GM12892 (cell line): Measurements from ENCODE around the gene EPHA8.

Source experiments
- DNase-seq: peaks from one replicate; pipeline ENCODE4 v3.0.0; 2011; ENCODE audit not compliant: insufficient read length
- FAIRE-seq: peaks from 2 replicates; lab custom pipeline; 2011; peaks lifted over from hg19 to GRCh38; lab: Jason Lieb, UNC
- POLR2A ChIP-seq: IDR thresholded peaks from 2 replicates; pipeline ENCODE4 v1.6.1; 2011; ENCODE audit warnings: low read depth, low read length, control low read depth
- POLR2AphosphoS5 ChIP-seq: IDR thresholded peaks from 2 replicates; pipeline ENCODE4 v1.6.1; 2011; ENCODE audit warnings: low read depth, low read length, control low read depth
- TAF1 ChIP-seq: IDR thresholded peaks from 2 replicates; pipeline ENCODE4 v1.6.1; 2011; ENCODE audit warnings: low read depth, mild to moderate bottlenecking, control low read depth, low read length, borderline replicate concordance

Gene EPHA8

DNA sequence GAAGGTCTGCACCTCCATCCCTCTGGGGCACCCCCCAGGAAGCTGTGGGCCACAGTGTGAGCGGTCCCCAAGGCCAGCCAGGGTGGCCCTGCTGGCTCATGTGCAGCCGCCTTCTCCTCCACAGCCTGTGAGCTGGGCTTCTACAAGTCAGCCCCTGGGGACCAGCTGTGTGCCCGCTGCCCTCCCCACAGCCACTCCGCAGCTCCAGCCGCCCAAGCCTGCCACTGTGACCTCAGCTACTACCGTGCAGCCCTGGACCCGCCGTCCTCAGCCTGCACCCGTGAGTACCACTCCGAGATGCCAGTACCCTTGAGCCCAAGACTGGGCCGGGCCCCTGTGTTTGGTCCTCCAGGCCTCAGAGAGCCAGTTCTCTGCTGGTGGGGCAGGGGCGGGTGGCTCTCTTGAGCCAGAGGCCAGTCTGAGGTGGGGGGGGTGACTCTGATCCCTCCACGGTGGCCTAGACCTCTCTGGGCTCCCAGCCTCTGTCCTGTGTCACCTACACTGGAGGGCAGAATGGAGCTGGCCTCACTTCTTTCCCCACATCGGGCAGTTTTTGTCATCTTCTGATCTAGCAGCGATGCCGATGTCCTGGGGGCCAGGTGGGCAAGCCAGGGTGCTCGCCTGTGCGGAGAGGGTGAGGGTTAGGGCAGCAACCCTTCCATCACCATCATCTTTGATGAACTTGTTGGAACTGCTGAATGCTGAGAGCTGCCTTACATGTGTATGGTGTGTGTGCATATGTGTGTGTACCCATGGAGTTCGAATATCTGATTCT, 23.3 kb downstream of the EPHA8 start:
- no peak for FAIRE-seq
- TF ChIP-seq TAF1 (no peak), POLR2AphosphoS5 (no peak), POLR2A (no peak)
- no peak for DNase-seq

DNA sequence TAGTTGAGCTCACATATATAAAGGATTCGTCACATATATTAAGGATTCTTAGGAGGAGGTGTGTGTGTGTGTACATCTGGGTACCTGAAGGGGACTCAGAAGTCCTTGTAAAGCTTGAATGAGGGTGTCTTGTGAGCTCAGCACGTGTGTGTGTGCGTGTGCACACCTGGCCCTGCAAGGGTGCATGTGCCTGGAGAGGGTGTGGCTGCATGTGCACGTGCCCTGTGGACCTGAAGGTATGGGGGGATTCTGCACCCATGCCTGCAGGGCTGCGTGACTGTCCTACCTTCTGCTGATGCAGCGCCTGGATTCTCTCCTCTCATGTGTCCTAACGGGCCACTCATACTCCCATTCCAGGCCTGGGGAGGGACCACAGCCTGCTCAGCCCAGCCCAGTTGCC, 24.0 kb downstream of the EPHA8 start:
- FAIRE-seq: no peak
- TF ChIP-seq POLR2AphosphoS5: no peak
- no peak for TF ChIP-seq TAF1
- TF ChIP-seq POLR2A: no peak
- no peak for DNase-seq

DNA sequence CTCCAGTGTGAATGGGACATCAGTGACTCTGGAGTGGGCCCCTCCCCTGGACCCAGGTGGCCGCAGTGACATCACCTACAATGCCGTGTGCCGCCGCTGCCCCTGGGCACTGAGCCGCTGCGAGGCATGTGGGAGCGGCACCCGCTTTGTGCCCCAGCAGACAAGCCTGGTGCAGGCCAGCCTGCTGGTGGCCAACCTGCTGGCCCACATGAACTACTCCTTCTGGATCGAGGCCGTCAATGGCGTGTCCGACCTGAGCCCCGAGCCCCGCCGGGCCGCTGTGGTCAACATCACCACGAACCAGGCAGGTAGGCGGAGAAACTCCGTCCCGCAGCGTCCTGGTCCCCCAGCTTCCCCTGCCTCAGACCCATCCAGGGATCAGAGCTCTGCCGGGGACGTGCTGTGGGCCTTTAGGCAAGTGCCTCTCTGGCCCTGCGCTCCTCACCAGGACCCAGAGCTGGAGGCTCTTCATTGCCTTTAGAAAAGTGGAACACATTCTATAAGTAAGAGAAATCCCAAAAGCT, 25.7 kb downstream of the EPHA8 start:
- no peak for DNase-seq
- FAIRE-seq: no peak
- TF ChIP-seq POLR2A: no peak
- TF ChIP-seq TAF1: no peak
- TF ChIP-seq POLR2AphosphoS5: no peak

DNA sequence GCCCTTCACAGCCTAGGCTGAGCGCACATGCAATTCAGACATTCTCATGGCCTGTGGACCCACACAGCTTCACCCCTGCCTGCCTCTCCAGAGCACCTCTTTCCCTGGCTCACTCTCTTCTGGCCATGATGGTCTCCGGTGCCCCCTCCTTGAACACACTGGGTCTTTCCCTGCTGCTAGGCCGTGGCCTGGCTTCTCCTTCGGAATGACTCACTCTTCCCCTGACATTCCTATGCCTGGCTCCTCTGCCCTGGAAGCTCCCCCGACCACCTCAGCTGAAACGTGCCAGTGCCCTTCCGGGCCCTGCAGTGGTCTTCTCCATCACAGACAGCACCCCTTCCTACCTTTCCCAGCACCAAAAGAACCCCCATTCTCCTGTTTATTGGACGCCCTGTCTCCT, 28.3 kb downstream of the EPHA8 start:
- no peak for FAIRE-seq
- no peak for TF ChIP-seq POLR2A
- TF ChIP-seq TAF1: no peak
- no peak for TF ChIP-seq POLR2AphosphoS5
- no peak for DNase-seq

DNA sequence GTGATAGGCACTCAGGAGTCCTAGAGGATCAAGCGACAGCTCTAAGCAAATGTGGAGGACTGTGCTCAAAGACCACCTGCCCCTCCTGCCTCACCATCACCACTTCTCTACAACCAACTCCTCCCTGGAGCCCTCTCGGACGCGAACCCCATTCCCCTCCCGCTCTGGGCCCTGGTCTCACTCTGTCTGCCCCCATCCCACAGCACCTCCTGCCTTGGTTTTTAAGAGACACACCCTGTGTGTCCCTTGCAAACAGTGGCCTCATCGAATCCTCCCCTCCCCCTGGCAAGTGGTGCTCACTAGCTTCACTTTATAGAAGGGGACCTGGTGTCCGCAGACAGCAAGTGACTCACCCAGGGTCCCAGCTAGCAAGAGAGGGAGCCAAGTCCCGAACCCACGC, 28.8 kb downstream of the EPHA8 start:
- FAIRE-seq (no peak), DNase-seq (no peak)
- TF ChIP-seq POLR2AphosphoS5: no peak
- no peak for TF ChIP-seq TAF1
- no peak for TF ChIP-seq POLR2A

DNA sequence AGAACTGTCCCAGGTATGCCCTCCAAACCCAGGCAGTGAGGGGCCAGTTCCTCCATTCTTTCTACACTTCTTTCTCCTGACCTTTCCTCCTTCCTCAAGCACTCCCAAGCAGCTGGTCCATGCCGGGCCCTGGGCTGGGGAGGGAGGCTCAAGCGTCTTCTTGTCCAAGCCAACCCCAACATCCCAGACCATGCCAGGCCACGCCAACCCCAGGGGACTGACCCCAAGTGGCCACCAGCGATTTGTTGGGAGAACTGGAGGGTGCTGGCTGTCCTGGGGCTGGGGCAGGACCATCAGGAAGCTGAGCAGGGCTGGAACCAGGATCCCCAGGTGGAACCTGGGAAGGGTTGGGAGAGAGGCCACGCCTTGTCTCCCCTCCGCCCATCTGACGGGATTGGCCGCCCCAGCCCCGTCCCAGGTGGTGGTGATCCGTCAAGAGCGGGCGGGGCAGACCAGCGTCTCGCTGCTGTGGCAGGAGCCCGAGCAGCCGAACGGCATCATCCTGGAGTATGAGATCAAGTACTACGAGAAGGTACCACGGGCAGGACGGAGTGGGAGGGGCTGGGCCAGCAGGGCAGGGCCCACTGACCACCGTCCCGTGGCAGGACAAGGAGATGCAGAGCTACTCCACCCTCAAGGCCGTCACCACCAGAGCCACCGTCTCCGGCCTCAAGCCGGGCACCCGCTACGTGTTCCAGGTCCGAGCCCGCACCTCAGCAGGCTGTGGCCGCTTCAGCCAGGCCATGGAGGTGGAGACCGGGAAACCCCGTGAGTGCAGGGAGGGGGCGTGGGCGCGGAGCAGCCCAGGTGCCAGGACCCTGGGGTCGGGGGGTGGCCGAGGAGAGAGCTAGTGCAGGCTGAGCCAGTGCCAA, 29.9 kb downstream of the EPHA8 start:
- DNase-seq: no peak
- no peak for FAIRE-seq
- TF ChIP-seq POLR2A (no peak), TAF1 (no peak), POLR2AphosphoS5 (no peak)

DNA sequence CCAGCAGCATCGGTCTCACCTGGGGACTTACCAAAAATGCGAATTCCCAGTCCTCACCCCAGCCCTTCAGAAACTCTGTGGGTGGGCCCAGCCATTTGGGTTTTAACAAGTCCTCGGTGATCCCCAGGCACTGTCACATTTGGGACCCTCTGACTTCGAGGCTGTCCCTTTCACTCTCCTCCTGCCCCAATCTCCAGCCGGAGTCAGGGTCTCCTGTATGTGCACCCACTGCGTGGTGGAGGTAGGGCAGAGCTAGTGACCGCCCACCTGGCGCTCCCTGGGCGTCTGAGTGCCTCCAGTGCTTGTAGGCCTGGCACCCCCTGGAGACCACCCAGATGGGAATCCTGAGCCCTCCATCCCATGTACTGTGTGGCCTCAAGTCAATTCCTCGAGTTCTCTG, 31.1 kb downstream of the EPHA8 start:
- DNase-seq: no peak
- FAIRE-seq: no peak
- TF ChIP-seq TAF1 (no peak), POLR2AphosphoS5 (no peak), POLR2A (no peak)

DNA sequence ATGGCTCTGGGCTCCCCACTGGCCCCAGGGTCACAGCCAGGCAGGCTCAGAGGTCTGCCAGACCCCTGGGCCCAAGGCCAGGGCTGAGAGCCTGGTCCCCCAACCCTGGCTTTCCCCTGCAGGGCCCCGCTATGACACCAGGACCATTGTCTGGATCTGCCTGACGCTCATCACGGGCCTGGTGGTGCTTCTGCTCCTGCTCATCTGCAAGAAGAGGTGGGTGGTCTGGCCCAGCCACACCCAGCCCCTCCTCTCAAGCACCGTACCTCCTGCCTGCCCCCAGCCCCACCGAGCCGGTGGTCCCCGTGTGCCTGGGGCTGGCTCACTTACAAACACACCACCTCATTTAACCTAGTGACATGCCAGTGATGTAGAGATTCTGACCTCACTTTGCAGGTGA, 31.8 kb downstream of the EPHA8 start:
- no peak for DNase-seq
- no peak for FAIRE-seq
- no peak for TF ChIP-seq POLR2AphosphoS5
- TF ChIP-seq POLR2A: no peak
- TF ChIP-seq TAF1: no peak

DNA sequence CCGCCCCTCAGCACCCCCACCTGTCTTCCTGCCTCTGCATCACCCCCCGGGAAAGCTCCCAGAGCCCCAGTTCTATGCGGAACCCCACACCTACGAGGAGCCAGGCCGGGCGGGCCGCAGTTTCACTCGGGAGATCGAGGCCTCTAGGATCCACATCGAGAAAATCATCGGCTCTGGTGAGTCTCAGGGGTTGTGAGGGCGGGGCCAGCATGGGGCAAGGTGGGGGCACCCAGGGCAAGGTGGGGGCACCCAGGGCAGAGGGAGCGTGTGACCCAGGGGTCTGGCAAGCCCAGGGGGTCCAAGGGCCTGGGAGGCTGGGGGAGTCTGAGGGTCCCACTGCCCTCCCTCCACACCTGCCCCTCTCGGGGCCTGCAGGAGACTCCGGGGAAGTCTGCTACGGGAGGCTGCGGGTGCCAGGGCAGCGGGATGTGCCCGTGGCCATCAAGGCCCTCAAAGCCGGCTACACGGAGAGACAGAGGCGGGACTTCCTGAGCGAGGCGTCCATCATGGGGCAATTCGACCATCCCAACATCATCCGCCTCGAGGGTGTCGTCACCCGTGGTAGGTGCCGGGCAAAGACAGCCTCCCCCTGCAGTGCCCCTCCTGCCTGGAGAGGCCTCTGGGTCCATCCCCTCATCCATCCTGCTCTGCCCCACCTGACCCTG, 34.1 kb downstream of the EPHA8 start:
- FAIRE-seq: no peak
- DNase-seq: no peak
- no peak for TF ChIP-seq TAF1
- TF ChIP-seq POLR2AphosphoS5: no peak
- no peak for TF ChIP-seq POLR2A

DNA sequence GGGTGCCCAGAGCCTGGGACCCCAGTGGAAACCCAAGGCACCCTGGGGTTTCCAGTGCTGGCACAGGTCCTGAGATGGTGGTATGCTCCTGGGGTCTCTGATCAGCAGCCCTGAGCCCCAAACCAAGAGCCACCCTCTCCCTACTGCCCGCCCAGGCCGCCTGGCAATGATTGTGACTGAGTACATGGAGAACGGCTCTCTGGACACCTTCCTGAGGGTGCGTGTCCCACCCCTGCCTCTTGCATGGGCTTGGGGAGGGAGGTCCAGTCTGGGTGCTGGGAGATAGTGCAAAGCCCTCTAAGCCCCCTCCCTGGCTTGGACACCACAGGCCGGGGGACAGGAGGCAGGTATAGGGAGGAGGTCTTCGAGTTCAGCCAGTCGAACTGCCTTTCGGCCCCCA, 34.7 kb downstream of the EPHA8 start:
- FAIRE-seq (no peak), DNase-seq (no peak)
- no peak for TF ChIP-seq TAF1
- no peak for TF ChIP-seq POLR2AphosphoS5
- TF ChIP-seq POLR2A: no peak

DNA sequence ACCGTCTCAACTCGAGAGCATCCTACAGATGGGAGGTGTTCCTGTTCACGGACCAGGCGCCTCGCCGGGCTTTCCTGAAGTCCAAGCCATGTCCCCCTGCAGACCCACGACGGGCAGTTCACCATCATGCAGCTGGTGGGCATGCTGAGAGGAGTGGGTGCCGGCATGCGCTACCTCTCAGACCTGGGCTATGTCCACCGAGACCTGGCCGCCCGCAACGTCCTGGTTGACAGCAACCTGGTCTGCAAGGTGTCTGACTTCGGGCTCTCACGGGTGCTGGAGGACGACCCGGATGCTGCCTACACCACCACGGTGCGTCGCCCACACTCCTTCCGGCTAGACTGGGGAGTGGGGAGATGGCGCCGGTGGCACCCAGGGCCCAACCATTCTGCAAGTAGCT, 35.4 kb downstream of the EPHA8 start:
- no peak for FAIRE-seq
- TF ChIP-seq TAF1 (no peak), POLR2A (no peak), POLR2AphosphoS5 (no peak)
- no peak for DNase-seq
